Measurements from ENCODE around the gene PDIA5.

DNA sequence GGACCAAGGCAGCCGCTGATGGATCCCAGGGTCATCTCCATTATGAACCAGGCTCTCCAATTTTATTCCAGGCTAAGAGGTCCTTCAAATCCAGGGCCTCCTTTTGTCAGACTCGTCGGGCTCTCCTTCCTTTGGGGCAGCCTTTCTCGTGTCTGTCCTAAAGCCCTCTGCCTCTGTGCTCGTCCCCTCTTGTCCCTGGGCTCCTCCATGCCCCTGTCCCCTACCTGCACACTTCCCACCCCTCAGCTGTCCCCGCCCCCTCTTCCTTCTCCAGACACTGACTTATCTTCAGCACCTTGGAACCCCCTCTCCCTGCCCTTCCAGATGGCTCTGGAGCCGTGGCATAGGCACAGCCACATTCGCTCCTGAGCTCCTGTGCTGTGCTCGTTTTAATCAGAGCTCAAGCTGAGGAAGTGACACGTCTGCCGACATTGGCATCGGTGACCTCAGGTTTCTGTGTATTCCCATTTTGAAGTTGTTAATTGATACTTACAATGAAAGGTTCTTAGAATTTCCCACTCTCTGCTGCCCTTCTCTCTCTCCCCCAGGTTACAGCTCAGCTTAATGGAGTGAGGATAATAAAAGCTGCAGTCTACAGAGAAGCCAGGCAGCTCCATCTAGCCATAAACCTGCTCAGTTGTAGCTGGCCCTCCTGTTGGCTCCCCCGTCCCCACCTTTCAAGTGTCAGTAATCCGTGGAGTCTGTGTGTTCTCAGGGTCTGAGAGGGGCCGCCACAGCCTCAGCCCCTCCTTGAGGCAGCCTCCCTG is 83.8 kb downstream of the PDIA5 start:
- TF ChIP-seq EZH2 (IDR thresholded peaks at IDR 0.05) = no peak
- 0 out of 2 replicates have a peak, but pooled peaks have one; percentile 2 for TF ChIP-seq POLR2AphosphoS5 (IDR thresholded peaks at IDR 0.05; ENCODE audit: borderline replicate concordance, low read depth, low read length)
- no peak for TF ChIP-seq FOXP2 (optimal IDR thresholded peaks at IDR 0.05; ENCODE audit: control extremely low read depth, extremely low read length, insufficient read depth)

Data from SK-N-MC (cell line).